AG04449 (cell line): ENCODE data around the gene FRMD4B.

ENCODE experiments used
- CTCF ChIA-PET: fragments of 350-600 bp; formaldehyde crosslinking; extraction: SDS; loops from one replicate; lab custom pipeline; 2021; ENCODE audit warnings: antibody characterized with exemption; lab: Yijun Ruan, JAX
- POLR2A ChIA-PET: fragments of 400-600, 350-600 bp; formaldehyde crosslinking; extraction: SDS; loops from one replicate; lab custom pipeline; 2020; ENCODE audit warnings: antibody characterized with exemption, inconsistent platforms; lab: Yijun Ruan, JAX
- DNase-seq: peaks from one replicate; pipeline ENCODE4 v3.0.0-alpha.2; 2010; ENCODE audit warnings: low read depth, low spot score
- H3K4me3 ChIP-seq: 2 replicates; pipeline ENCODE4 v1.5.1; 2011; ENCODE audit warnings: low read depth, mild to moderate bottlenecking, control low read depth, low read length
- TF ChIP-seq, protein P1 (sequence below): IDR thresholded peaks from one replicate; pipeline ENCODE4 v1.5.1; 2011; ENCODE audit warnings: mild to moderate bottlenecking, moderate library complexity, low read length, control low read depth, inconsistent platforms; ENCODE audit not compliant: insufficient read depth; ENCODE audit errors: missing control alignments

Gene FRMD4B

DNA sequence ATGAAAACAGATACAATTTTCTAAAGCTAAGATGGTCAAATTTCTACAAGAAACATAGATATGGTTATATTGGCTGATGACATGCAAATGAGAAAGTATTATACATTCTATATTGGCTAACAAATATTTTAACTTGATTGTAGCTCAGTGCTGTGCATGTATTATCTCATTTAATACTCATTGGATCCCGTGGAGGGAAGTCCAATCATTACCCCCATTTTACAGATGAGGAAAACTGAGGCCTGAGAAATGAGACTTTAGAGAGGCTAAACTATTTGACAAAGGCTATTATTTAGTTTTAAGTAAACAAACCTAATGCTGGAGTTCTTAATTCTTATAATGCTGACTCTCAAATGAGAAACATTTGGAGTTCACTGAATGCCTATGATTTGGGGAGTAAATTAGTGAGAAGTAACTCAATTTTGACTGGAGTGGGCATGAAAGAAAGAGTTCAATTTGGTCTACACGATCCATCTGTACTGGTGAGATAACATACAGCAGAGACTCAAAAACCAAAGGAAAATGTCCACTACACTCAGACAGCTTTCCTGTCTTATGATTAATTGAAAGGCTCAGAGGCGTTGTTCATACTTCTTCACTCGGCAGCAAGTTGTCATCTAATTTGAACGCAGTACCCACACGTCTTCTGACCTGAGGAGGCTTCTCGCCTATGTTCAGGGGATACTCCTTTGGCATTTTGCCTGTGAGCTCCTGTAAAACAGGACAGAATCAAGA, 191.3 kb downstream of the FRMD4B start:
- TF ChIP-seq, protein P1, sequence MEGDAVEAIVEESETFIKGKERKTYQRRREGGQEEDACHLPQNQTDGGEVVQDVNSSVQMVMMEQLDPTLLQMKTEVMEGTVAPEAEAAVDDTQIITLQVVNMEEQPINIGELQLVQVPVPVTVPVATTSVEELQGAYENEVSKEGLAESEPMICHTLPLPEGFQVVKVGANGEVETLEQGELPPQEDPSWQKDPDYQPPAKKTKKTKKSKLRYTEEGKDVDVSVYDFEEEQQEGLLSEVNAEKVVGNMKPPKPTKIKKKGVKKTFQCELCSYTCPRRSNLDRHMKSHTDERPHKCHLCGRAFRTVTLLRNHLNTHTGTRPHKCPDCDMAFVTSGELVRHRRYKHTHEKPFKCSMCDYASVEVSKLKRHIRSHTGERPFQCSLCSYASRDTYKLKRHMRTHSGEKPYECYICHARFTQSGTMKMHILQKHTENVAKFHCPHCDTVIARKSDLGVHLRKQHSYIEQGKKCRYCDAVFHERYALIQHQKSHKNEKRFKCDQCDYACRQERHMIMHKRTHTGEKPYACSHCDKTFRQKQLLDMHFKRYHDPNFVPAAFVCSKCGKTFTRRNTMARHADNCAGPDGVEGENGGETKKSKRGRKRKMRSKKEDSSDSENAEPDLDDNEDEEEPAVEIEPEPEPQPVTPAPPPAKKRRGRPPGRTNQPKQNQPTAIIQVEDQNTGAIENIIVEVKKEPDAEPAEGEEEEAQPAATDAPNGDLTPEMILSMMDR = no peak
- ChIA-PET POLR2A (no interaction called here), CTCF (interaction anchor here (1.0 kb wide), 1 partner anchor 33 kb away, joined by 3 read pairs; no protein-coding TSS in a partner anchor)
- DNase-seq = no peak
- no peak overlapping the region for H3K4me3 ChIP-seq

DNA sequence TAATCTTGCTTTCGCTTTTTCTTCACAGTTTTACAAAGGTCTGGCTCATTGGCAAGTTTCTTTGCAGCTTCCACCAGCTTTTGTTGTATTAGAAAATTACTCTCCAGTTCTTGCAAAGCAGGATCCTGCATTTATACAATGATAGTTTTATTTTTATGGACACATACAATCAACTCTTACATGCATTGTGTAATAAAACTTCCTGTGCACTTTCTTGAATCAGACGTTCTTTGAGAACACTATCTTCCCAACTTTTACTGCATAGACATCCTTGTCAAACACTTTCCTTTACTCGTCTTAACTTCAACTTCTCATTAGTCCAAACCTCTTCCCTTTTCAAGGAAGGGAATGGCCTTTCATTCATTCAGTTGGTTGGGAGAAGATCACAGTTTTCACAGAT, 192.1 kb downstream of the FRMD4B start:
- DNase-seq = no peak
- TF ChIP-seq, protein P1 = no peak
- ChIA-PET POLR2A (no interaction called here), CTCF (interaction anchor here (1.0 kb wide), 1 partner anchor 32 kb away, joined by 3 read pairs; no protein-coding TSS in a partner anchor)
- H3K4me3 ChIP-seq = no peak overlapping the region

DNA sequence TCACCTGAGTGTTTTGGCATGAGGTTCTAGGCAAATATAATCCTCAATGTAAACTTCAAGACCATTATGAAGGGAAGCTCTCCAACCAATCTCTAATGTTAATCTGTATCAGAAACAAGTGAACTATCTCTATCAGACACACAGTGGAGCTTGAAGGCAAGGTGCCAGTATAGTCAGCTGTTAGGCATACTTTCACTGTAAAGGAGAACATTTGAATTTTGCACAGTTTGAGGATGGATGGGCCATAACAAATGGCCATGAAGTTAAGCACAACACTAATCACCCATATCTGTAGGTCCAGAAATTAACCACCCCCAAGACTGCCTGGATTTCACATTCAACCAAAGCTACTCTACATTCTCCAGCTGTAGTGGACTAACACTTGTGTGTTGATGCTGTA, 194.4 kb downstream of the FRMD4B start:
- TF ChIP-seq, protein P1 = no peak
- DNase-seq = no peak
- POLR2A ChIA-PET = no interaction called here
- no peak overlapping the region for H3K4me3 ChIP-seq
- CTCF ChIA-PET = interaction anchor here (1.2 kb wide), 1 partner anchor 8 kb away, joined by 5 read pairs; no protein-coding TSS in a partner anchor

DNA sequence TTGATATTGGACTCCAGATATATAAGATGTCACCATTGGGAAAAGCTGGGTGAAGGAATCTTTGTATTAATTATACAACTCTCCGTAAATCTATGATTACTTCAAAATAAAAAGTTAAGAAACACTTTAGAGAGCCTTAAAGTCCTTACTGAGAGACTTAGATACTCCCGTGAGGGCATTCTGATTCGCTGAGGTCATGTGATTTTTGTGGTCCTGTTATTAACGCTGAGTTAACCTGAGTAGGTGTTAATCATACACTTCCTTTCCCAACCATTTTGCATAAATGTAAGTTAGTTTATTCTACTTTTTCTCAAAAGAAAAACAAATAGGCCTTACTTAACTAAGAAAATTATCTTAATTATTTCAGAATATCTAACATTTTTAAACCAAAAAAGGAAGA, 196.4 kb downstream of the FRMD4B start:
- DNase-seq = no peak
- TF ChIP-seq, protein P1 = no peak
- H3K4me3 ChIP-seq = no peak overlapping the region
- ChIA-PET POLR2A (no interaction called here), CTCF (no interaction called here)

DNA sequence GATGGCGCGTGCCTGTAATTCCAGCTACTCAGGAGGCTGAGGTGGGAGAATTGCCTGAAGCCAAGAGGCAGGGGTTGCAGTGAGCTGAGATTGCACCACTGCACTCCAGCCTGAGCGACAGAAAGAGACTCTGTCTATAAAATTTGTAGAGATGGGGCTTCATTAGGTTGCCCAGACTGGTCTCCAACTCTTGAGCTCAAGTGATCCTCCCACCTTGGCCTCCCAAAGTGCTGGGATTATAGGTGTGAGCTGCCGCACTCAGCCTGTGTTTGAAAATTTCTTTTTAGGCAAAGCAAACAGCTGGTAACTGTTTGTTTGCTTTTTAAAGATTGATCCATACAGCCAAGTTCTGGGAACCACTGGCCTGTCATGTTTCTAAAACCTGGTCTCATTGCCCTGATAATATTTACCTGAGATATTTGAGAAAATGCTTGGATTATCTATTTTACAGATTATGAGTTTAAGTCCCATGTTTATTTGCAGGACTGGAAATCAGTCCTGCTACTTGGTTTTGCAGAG, 199.3 kb downstream of the FRMD4B start:
- DNase-seq = no peak
- POLR2A ChIA-PET = no interaction called here
- CTCF ChIA-PET = no interaction called here
- TF ChIP-seq, protein P1 = no peak
- H3K4me3 ChIP-seq = no peak overlapping the region

DNA sequence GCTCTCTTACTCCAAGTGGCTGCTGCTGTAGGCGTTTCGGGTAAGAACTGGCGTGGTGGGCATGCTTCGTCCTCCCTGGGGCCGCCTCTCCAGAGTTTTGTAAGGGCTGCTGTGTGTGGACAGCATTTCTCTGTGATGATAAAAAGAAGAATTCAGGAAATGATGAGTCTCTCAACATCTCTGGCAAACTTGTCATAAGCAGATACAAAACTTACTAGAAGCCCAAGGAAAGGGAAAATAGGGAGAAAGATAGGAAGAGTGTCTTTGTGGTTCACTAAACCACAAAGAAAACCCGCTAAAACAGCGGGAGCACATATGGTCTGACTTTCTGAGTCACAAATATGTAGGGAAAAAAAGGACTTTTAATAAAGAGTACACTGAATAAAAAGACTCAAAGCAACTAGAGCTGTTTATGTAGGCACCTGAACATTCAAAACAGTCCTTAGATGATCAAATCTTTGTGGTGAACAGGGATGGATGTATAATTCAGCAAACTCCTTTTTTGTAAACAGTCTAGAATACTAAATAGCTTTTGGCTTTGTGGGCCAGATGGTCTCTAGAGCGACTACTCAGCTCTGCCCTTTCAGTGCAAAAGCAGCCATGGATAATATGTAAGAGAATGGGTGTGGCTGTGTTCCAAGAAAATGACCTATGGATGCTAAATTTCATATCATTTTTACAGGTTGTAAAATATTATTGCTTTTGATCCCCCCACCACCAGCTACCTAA, 203.1 kb downstream of the FRMD4B start:
- POLR2A ChIA-PET = no interaction called here
- TF ChIP-seq, protein P1 = no peak
- CTCF ChIA-PET = interaction anchor here (1.9 to 2.5 kb wide), 2 partner anchors 21 to 124 kb away, joined by 6 to 8 read pairs; no protein-coding TSS in a partner anchor
- peak; percentile 40 for DNase-seq
- H3K4me3 ChIP-seq = no peak overlapping the region
